K562 (cell line): ENCODE measurements around the gene WEE1. TPM values are rescaled to one million over a fixed set of nuclear protein-coding genes. Genes with fewer than 3 reads are reported as not detected.

Source experiments
- ATAC-seq: fragments of 200-7000 bp; cut with Tn5 transposase; 3 replicates; pipeline ENCODE4 v1.9.1; 2020; ENCODE audit warnings: moderate library complexity
- BruUV-seq: library from RNA; stranded (reverse); fragments of 400-500 nt; replicated peaks from 2 replicates; lab custom pipeline; 2021; lab: Mats Ljungman, UMichigan
- CTCF ChIA-PET: fragments of 300-600 bp; formaldehyde crosslinking; extraction: SDS; loops from one replicate; lab custom pipeline; 2021; ENCODE audit warnings: low intra/inter-chr PET ratio; lab: Yijun Ruan, JAX
- POLR2A ChIA-PET: fragments of 300-600, 350-650 bp; sonication (Branson Sonifier 250); formaldehyde crosslinking; extraction: SDS; loops from one replicate; lab custom pipeline; 2021; ENCODE audit warnings: antibody characterized with exemption, inconsistent platforms; lab: Yijun Ruan, JAX
- DNase-seq, 4 experiments: peaks; one replicate each; pipeline versions ENCODE4 v3.0.0 to v3.0.0-alpha.2; 2011 to 2018; ENCODE audit warnings: low spot score in 3 of 4, mixed read lengths in 3 of 4; ENCODE audit errors: extremely low read depth in 1 of 4
- FAIRE-seq: peaks from 2 replicates; lab custom pipeline; 2011; peaks lifted over from hg19 to GRCh38; lab: Jason Lieb, UNC
- H2AFZ ChIP-seq: 2 replicates; pipeline ENCODE4 v1.6.0; 2011; ENCODE audit warnings: low read depth, low read length, control low read depth, inconsistent platforms
- H3K27ac ChIP-seq: fragments of 200-600 bp; 3 replicates; pipeline ENCODE4 v1.8.0; 2011; ENCODE audit warnings: low read depth, mild to moderate bottlenecking, control low read depth, inconsistent platforms, low read length, moderate library complexity, mixed read lengths; ENCODE audit errors: extremely low read depth
- H3K27me3 ChIP-seq, 2 experiments: fragments of 300-600 bp in 1 of 2; 2 replicates in 1 of 2; 3 replicates in 1 of 2; pipeline versions ENCODE4 v1.6.0 to v1.8.0; 2011; ENCODE audit warnings: inconsistent platforms in 2 of 2, low read length in 2 of 2, mild to moderate bottlenecking in 1 of 2, mixed read lengths in 1 of 2, moderate library complexity in 1 of 2; ENCODE audit not compliant: control insufficient read depth in 2 of 2, insufficient read depth in 2 of 2
- H3K36me3 ChIP-seq: fragments of 300-600 bp; 3 replicates; pipeline ENCODE4 v1.8.0; 2011; ENCODE audit warnings: mild to moderate bottlenecking, low read length, inconsistent platforms; ENCODE audit not compliant: control insufficient read depth, insufficient read depth
- H3K4me1 ChIP-seq, 2 experiments: fragments of 200-600 bp in 1 of 2; replicated peaks in 1 of 2; 2 replicates in 1 of 2; 3 replicates in 1 of 2; pipeline versions ENCODE4 v1.5.1 to v1.8.0; 2011; ENCODE audit warnings: inconsistent platforms in 2 of 2, low read length in 2 of 2, mild to moderate bottlenecking in 1 of 2, mixed read lengths in 1 of 2, moderate library complexity in 1 of 2; ENCODE audit not compliant: control insufficient read depth in 2 of 2, insufficient read depth in 2 of 2
- H3K4me2 ChIP-seq: 2 replicates; pipeline ENCODE4 v1.6.1; 2011; ENCODE audit warnings: low read length, control low read depth, inconsistent platforms, mixed read lengths; ENCODE audit not compliant: insufficient read depth
- H3K4me3 ChIP-seq: fragments of 200-600 bp; sonication (generic), shearing (Covaris generic); 2 replicates; pipeline ENCODE4 v1.5.1; 2016; ENCODE audit warnings: control low read depth, inconsistent platforms
- H3K79me2 ChIP-seq: fragments of 200-600 bp; 3 replicates; pipeline ENCODE4 v1.8.0; 2011; ENCODE audit warnings: low read length, inconsistent platforms; ENCODE audit not compliant: control insufficient read depth, insufficient read depth
- H3K9ac ChIP-seq, 2 experiments: 2 replicates each; pipeline versions ENCODE4 v1.6.0 to v1.6.1; 2011; ENCODE audit warnings: low read depth in 2 of 2, low read length in 2 of 2, control low read depth in 1 of 2, inconsistent platforms in 1 of 2, mild to moderate bottlenecking in 1 of 2, mixed read lengths in 1 of 2; ENCODE audit not compliant: insufficient read depth in 1 of 2
- H3K9me1 ChIP-seq: one replicate; pipeline ENCODE4 v1.6.0; 2011; ENCODE audit warnings: inconsistent platforms, mild to moderate bottlenecking, low read length, moderate library complexity; ENCODE audit not compliant: control insufficient read depth, insufficient read depth
- H3K9me3 ChIP-seq: replicated peaks from 2 replicates; pipeline ENCODE4 v1.5.1; 2011; ENCODE audit warnings: low read depth, low read length, inconsistent platforms; ENCODE audit not compliant: control insufficient read depth, insufficient read depth
- H4K20me1 ChIP-seq: replicated peaks from 2 replicates; pipeline ENCODE4 v1.6.1; 2011; ENCODE audit warnings: low read length, inconsistent platforms, mixed read lengths; ENCODE audit not compliant: control insufficient read depth, insufficient read depth
- CTCF ChIP-seq, 3 experiments: IDR thresholded peaks in 2 of 3; conservative IDR thresholded peaks in 1 of 3; 2 replicates each; pipeline ENCODE4 v1.5.1; 2011 to 2012; ENCODE audit warnings: low read length in 3 of 3, mild to moderate bottlenecking in 3 of 3, control low read depth in 2 of 3, improper control_type of control experiment in 1 of 3, inconsistent platforms in 1 of 3, low read depth in 1 of 3, mixed read lengths in 1 of 3, moderate library complexity in 1 of 3; ENCODE audit not compliant: insufficient read depth in 2 of 3
- GABPB2 ChIP-seq: fragments of 250-450 bp; sonication (Bioruptor Pico); conservative IDR thresholded peaks from 2 replicates; pipeline ENCODE4 v1.5.1; 2021; ENCODE audit warnings: mild to moderate bottlenecking
- HES1 ChIP-seq: fragments of 450-650 bp; IDR thresholded peaks from 2 replicates; pipeline ENCODE4 v1.6.1; 2016; ENCODE audit warnings: low read depth, mild to moderate bottlenecking, moderate library complexity
- KLF16 ChIP-seq: IDR thresholded peaks from 2 replicates; pipeline ENCODE4 v1.6.1; 2016; ENCODE audit warnings: antibody characterized with exemption
- NR1H2 ChIP-seq: sonication (generic); formaldehyde crosslinking; IDR thresholded peaks from 2 replicates; pipeline ENCODE4 v1.4.0; 2020; ENCODE audit warnings: mild to moderate bottlenecking, missing genetic modification reagents
- NUFIP1 ChIP-seq: fragments of 450-650 bp; IDR thresholded peaks from 2 replicates; pipeline ENCODE4 v1.6.1; 2018; ENCODE audit not compliant: partially characterized antibody
- SIN3A ChIP-seq, 2 experiments: fragments of 150-350 bp in 1 of 2; IDR thresholded peaks; 2 replicates each; pipeline ENCODE4 v1.6.1; 2011 to 2016; ENCODE audit warnings: borderline replicate concordance in 2 of 2, low read depth in 2 of 2, low read length in 2 of 2, mild to moderate bottlenecking in 2 of 2, moderate library complexity in 2 of 2; ENCODE audit not compliant: control insufficient read depth in 1 of 2
- TCF3 ChIP-seq: sonication (generic); formaldehyde crosslinking; IDR thresholded peaks from 2 replicates; pipeline ENCODE4 v1.4.0; 2020; ENCODE audit warnings: mild to moderate bottlenecking, missing genetic modification reagents
- ZBTB7A ChIP-seq: IDR thresholded peaks from 2 replicates; pipeline ENCODE4 v1.6.1; 2011; ENCODE audit warnings: low read depth, mild to moderate bottlenecking, low read length, moderate library complexity, borderline replicate concordance; ENCODE audit not compliant: control insufficient read depth
- ZNF668 ChIP-seq: fragments of 250-450 bp; sonication (Bioruptor Pico); IDR thresholded peaks from 2 replicates; pipeline ENCODE4 v1.8.0; 2022; ENCODE audit warnings: mild to moderate bottlenecking, inconsistent platforms
- ZNF696 ChIP-seq: fragments of 250-450 bp; sonication (Bioruptor Pico); conservative IDR thresholded peaks from 2 replicates; pipeline ENCODE4 v1.4.0; 2020; ENCODE audit warnings: mild to moderate bottlenecking, moderate library complexity
- WGBS: fragments of 100-300 bp; shearing (Covaris generic); methylation state at CpG from one replicate; pipeline ENCODE4 v1.1.6; 2016; ENCODE audit warnings: low coverage, mixed read lengths; ENCODE audit not compliant: insufficient coverage; ENCODE audit errors: missing lambda C conversion rate; 5-methylcytosine and 5-hydroxymethylcytosine counted together
- in situ Hi-C: fragments of 300-500 bp; cut with MboI; formaldehyde crosslinking; loops from 4 replicates; pipeline ENCODE4 v1.15.0; 2018; ENCODE audit warnings: inconsistent platforms, mixed read lengths
- intact Hi-C: fragments of 100-400 bp; cut with micrococcal nuclease; formaldehyde crosslinking; loops from 2 replicates; pipeline ENCODE4 v1.14.2; 2022
- polyA plus RNA-seq, 8 experiments: library from polyadenylated mRNA; depleted of rRNA in 4 of 8; stranded (reverse) in 5 of 8; unstranded in 3 of 8; fragments of >200 nt; fragmentation: Nextera tagmentation in 2 of 8; fragmentation: Illumina TruSeq in 1 of 8; extraction: Ambion mirVana in 2 of 8; extraction: Trizol in 1 of 8; gene quantifications; 2 replicates each; pipeline versions ENCODE4 v1.2.1 to v1.2.3, GENCODE V29; 2011 to 2014; ENCODE audit warnings: inconsistent platforms in 1 of 8, missing spikeins in 1 of 8
- total RNA-seq, 7 experiments: library from RNA; depleted of rRNA in 6 of 7; stranded (reverse); fragments of >200 nt in 6 of 7; fragmentation: Illumina TruSeq in 2 of 7; extraction: Trizol in 2 of 7; gene quantifications; 2 replicates each; pipeline versions ENCODE4 v1.2.1 to v1.2.3, GENCODE V29; 2011 to 2021; ENCODE audit warnings: low replicate concordance in 1 of 7

Gene WEE1
- total and polyA plus RNA-seq, 9 of the 15 experiments (the other 6 are each of a cell fraction or from before 2014, with no cell fraction given): 21.9 to 99.0 (median 67.4) TPM

- Histone ChIP-seq H3K27ac (no peak overlapping the region), H3K36me3 (peaks cover 10% of the 10 kb centered on the region; the same call in 1 of the 3 replicates), H3K4me3 (no peak overlapping the region), H3K9me1 (no peaks in the 10 kb centered on the region), H3K4me2 (no peak overlapping the region), H3K9ac (peak overlapping the region in 1 of 2 experiments; percentile 77; a peak in 2 of 4 replicates), H3K4me1 (peaks cover 23 to 26% of the 10 kb centered on the region in 2 experiments; a peak in 4 of 5 replicates), H3K79me2 (no peaks in the 10 kb centered on the region), H2AFZ (peak overlapping the region; percentile 94; the same call in 1 of the 2 replicates), H3K27me3 (no peaks in the 10 kb centered on the region), H4K20me1 (no peaks in the 10 kb centered on the region), H3K9me3 (no peaks in the 10 kb centered on the region)
- DNase-seq (no peak), ATAC-seq (0 out of 3 replicates have a peak, but pooled peaks have one; percentile 4), FAIRE-seq (no peak)
- CTCF ChIA-PET: interaction anchor here (1.1 kb wide), 1 partner anchor 83 kb away, joined by 4 read pairs; no protein-coding TSS in a partner anchor
- TF ChIP-seq KLF16: no peak
- no peak for TF ChIP-seq NUFIP1
- TF ChIP-seq GABPB2 (CRISPR knock-in tag): no peak
- no peak for TF ChIP-seq HES1
- TF ChIP-seq ZBTB7A: peak; percentile 23; the same call in 1 of the 2 replicates
- TF ChIP-seq ZNF668: no peak
- no peak for TF ChIP-seq NR1H2 (CRISPR knock-in tag)
- TF ChIP-seq SIN3A (IDR thresholded peaks at IDR 0.05; ENCODE audit: borderline replicate concordance in 2 of 2, control insufficient read depth in 1 of 2, low read depth in 2 of 2, low read length in 2 of 2): no peak
- no peak for TF ChIP-seq TCF3
- TF ChIP-seq CTCF (IDR thresholded peaks at IDR 0.05 in 2 of 3, conservative IDR thresholded peaks at IDR 0.05 in 1 of 3; ENCODE audit: insufficient read depth in 2 of 3, low read depth in 1 of 3, low read length in 3 of 3): peak in 2 of 3 experiments; percentile 7 to 19; a peak in 1 of 6 replicates
- no peak for TF ChIP-seq ZNF696
- intact Hi-C loops (no loop called here), in situ Hi-C loops (no loop called here)
- BruUV-seq: no TSS peak
- WGBS: 85% methylated on average over 8 of the region's 8 CpGs
- POLR2A ChIA-PET: interaction anchor here (0.6 to 3.5 kb wide), 6 partner anchors 7 to 69 kb away, joined by 3 to 18 read pairs (median 7); no protein-coding TSS in a partner anchor
Measured at GRCh38 chr11:9530901-9531625, 42.4 kb upstream of the WEE1 start.
